ENCODE results near the gene TMEM187. TPM values are rescaled to one million over a fixed set of nuclear protein-coding genes. Genes with fewer than 3 reads are reported as not detected.

Gene TMEM187
- total RNA-seq, 2 donors from 2014 or later: 4.8 to 8.1 TPM

DNA sequence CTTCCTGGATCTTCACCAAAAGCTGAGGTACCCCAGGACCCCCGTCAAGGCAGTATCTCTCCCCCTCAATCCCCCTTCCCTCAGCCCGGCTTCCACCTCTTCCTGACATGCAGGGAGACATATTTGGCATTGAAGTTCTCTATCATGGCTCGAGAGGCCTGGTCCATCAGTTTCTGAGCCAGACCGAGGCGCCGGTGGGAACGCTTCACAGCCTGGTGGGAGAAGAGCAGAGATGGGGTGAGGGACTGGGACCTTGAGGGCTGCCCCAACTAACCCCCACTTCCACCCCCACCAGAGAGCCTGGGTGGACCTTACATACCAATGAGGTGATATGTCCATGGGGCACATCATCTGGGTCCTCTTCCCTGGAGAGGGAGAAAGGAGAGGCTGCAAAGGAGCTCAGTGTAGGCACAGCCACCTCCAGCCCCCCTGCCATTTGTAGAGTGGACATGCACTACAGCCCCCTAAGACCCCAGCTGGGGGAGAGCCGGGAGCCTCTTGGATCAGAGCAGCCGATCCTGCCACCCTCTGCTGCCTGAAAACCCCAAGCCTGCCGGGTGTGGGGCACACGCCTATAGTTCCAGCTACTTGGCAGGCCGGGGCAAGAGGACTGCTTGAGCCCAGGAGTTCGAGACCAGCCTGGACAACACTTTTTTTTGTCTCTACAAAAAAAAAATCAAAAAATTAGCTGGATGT is 40.2 kb upstream of the TMEM187 start:
- Mint-ChIP-seq H3K27me3 (ENCODE audit: insufficient read depth) (peaks cover 1% of the 10 kb centered on the region), H3K36me3 (ENCODE audit: low read depth) (peaks cover 15% of the 10 kb centered on the region), H3K9me3 (peaks cover 70% of the 10 kb centered on the region), H3K4me3 (no peak overlapping the region), H3K27ac (no peak overlapping the region), H3K4me1 (peaks cover 7% of the 10 kb centered on the region)
- TF ChIP-seq, protein P1, sequence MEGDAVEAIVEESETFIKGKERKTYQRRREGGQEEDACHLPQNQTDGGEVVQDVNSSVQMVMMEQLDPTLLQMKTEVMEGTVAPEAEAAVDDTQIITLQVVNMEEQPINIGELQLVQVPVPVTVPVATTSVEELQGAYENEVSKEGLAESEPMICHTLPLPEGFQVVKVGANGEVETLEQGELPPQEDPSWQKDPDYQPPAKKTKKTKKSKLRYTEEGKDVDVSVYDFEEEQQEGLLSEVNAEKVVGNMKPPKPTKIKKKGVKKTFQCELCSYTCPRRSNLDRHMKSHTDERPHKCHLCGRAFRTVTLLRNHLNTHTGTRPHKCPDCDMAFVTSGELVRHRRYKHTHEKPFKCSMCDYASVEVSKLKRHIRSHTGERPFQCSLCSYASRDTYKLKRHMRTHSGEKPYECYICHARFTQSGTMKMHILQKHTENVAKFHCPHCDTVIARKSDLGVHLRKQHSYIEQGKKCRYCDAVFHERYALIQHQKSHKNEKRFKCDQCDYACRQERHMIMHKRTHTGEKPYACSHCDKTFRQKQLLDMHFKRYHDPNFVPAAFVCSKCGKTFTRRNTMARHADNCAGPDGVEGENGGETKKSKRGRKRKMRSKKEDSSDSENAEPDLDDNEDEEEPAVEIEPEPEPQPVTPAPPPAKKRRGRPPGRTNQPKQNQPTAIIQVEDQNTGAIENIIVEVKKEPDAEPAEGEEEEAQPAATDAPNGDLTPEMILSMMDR (conservative IDR thresholded peaks at IDR 0.05): no peak
- no peak for DNase-seq
- H3K4me1 ChIP-seq (ENCODE audit: control insufficient read depth, insufficient read depth, low read length): no peaks in the 10 kb centered on the region
- WGBS, 2 experiments (ENCODE audit: insufficient coverage in 1 of 2, insufficient read length in 1 of 2): 80 to 93% methylated on average over 1 to 11 of the region's 13 CpGs
- no peak overlapping the region for H3K9ac ChIP-seq (ENCODE audit: extremely low read depth, low read length, poor library complexity, severe bottlenecking)
- H3K4me3 ChIP-seq (ENCODE audit: low read length): no peak overlapping the region
- no peaks in the 10 kb centered on the region for H3K27me3 ChIP-seq (ENCODE audit: control insufficient read depth, insufficient read depth, low read length, poor library complexity, severe bottlenecking)
- H3K9me3 ChIP-seq (ENCODE audit: control insufficient read depth, low read length): no peaks in the 10 kb centered on the region
- H3K27ac ChIP-seq (ENCODE audit: low read depth, low read length): no peak overlapping the region
- H3K36me3 ChIP-seq (ENCODE audit: control insufficient read depth, insufficient read depth, low read length): peaks cover 8% of the 10 kb centered on the region

DNA sequence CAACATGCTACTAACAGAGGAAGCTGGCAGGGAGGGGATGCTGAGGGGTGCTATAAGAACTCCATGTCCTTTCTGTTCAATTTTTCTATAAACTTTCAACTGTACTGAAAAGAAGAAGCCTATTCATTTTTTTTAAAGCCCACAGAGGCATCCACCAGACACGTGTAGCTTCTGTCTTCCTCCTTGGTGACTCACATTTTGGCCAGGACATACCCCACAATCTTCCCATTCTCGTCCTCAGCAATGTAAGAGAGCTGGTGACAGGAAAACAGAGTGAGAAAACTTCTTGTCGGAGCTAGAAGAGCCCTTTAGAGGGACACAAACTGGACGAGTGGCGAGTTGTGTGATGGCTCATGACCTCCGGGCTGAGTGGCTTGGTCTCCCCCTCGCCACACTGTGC is 38.8 kb upstream of the TMEM187 start:
- peak overlapping the region; percentile 38 for H3K9ac ChIP-seq (ENCODE audit: extremely low read depth, low read length, poor library complexity, severe bottlenecking)
- TF ChIP-seq, protein P1 (conservative IDR thresholded peaks at IDR 0.05): no peak
- H3K9me3 ChIP-seq (ENCODE audit: control insufficient read depth, low read length): no peaks in the 10 kb centered on the region
- H3K27me3 Mint-ChIP-seq (ENCODE audit: insufficient read depth): peaks cover 1% of the 10 kb centered on the region
- H3K36me3 Mint-ChIP-seq (ENCODE audit: low read depth): peaks cover 15% of the 10 kb centered on the region
- H3K36me3 ChIP-seq (ENCODE audit: control insufficient read depth, insufficient read depth, low read length): peaks cover 8% of the 10 kb centered on the region
- H3K27ac Mint-ChIP-seq: peak overlapping the region; percentile 48
- H3K27ac ChIP-seq (ENCODE audit: low read depth, low read length): no peak overlapping the region
- H3K4me1 Mint-ChIP-seq: peaks cover 5% of the 10 kb centered on the region
- WGBS, 2 experiments (ENCODE audit: insufficient coverage in 1 of 2, insufficient read length in 1 of 2): 66 to 90% methylated on average over 2 to 5 of the region's 7 CpGs
- DNase-seq: no peak
- H3K4me3 Mint-ChIP-seq: peak overlapping the region; percentile 79
- peak overlapping the region; percentile 85 for H3K4me3 ChIP-seq (ENCODE audit: low read length)
- no peaks in the 10 kb centered on the region for H3K27me3 ChIP-seq (ENCODE audit: control insufficient read depth, insufficient read depth, low read length, poor library complexity, severe bottlenecking)
- no peaks in the 10 kb centered on the region for H3K4me1 ChIP-seq (ENCODE audit: control insufficient read depth, insufficient read depth, low read length)
- peaks cover 72% of the 10 kb centered on the region for H3K9me3 Mint-ChIP-seq

DNA sequence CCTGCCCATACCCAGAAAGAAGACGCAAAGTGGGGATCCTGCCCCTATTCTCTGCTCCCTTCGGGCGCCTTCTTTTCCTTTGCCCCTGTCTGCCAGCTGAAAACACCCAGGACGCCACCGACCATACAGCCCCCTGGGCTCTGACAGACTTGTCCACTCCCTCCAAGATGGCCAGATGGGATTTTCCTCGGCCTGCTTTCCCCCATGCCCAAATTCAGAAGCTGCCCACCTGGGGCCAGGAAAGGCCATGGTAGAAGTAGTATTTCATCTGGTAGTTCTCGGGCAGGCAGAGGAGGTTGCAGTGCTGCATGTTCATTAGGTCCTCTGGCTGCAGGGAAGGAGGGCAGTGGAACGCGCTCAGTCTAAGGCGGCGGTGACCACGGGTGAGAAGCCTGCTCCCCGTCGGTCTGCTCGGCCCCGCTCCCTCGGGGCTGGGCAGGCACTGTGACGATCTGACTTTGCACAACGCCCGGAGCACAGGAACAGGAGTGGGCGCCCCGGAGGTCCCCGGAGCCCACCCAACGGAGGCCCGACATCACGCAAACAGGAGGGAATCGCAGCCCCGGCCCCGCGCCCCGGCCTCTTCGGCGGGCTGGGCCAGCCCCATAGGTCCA is 38.3 kb upstream of the TMEM187 start:
- no peaks in the 10 kb centered on the region for H3K27me3 ChIP-seq (ENCODE audit: control insufficient read depth, insufficient read depth, low read length, poor library complexity, severe bottlenecking)
- H3K9me3 Mint-ChIP-seq: peaks cover 71% of the 10 kb centered on the region
- no peak overlapping the region for H3K27ac ChIP-seq (ENCODE audit: low read depth, low read length)
- H3K4me1 ChIP-seq (ENCODE audit: control insufficient read depth, insufficient read depth, low read length): no peaks in the 10 kb centered on the region
- peak overlapping the region; percentile 79 for H3K4me3 Mint-ChIP-seq
- TF ChIP-seq, protein P1 (conservative IDR thresholded peaks at IDR 0.05): no peak
- no peaks in the 10 kb centered on the region for H3K9me3 ChIP-seq (ENCODE audit: control insufficient read depth, low read length)
- H3K4me1 Mint-ChIP-seq: peaks cover 5% of the 10 kb centered on the region
- no peak for DNase-seq
- H3K4me3 ChIP-seq (ENCODE audit: low read length): peak overlapping the region; percentile 85
- peak overlapping the region; percentile 58 for H3K27ac Mint-ChIP-seq
- peaks cover 14% of the 10 kb centered on the region for H3K36me3 Mint-ChIP-seq (ENCODE audit: low read depth)
- 1 to 4% methylated on average over 13 to 33 of the region's 33 CpGs for WGBS, 2 experiments (ENCODE audit: insufficient coverage in 1 of 2, insufficient read length in 1 of 2)
- peaks cover 8% of the 10 kb centered on the region for H3K36me3 ChIP-seq (ENCODE audit: control insufficient read depth, insufficient read depth, low read length)
- peaks cover 1% of the 10 kb centered on the region for H3K27me3 Mint-ChIP-seq (ENCODE audit: insufficient read depth)
- H3K9ac ChIP-seq (ENCODE audit: extremely low read depth, low read length, poor library complexity, severe bottlenecking): peak overlapping the region; percentile 38
